Stimulated activated CD4-positive, alpha-beta T cell treated with anti-CD3 and anti-CD28 coated beads, Interleukin-15, amount 100 ng/mL, for 1 hour (primary cell): ENCODE results near the gene COL24A1.

Experiments used
- DNase-seq, 2 donors: peaks; one replicate each; pipeline ENCODE4 v3.0.0-alpha.2; 2020; ENCODE audit warnings: low read depth in 1 of 2, low spot score in 1 of 2

COL24A1 gene

GRCh38 chr1:86156566-86157455 is at the start of gene COL24A1:
COL24A1 (minus strand) TSS chr1:86156772; CDS start chr1:86156396, 376 bp downstream.
- no peak for DNase-seq

GRCh38 chr1:86205741-86206140 is 49.2 kb upstream of the COL24A1 start:
- DNase-seq: no peak

- DNase-seq: no peak
These were observed 46.2 kb upstream of the COL24A1 start for GRCh38 chr1:86202552-86203340.

GRCh38 chr1:86201311-86201710 is 44.7 kb upstream of the COL24A1 start:
- no peak for DNase-seq

GRCh38 chr1:86200901-86201300 is 44.3 kb upstream of the COL24A1 start:
- DNase-seq: no peak

- no peak for DNase-seq
These were observed 40.8 kb upstream of the COL24A1 start for GRCh38 chr1:86197206-86197855.

- DNase-seq: no peak
These were observed 38.7 kb upstream of the COL24A1 start for GRCh38 chr1:86195281-86195680.

GRCh38 chr1:86194491-86195034 is 38.0 kb upstream of the COL24A1 start:
- DNase-seq: no peak

GRCh38 chr1:86192417-86192816 is 35.8 kb upstream of the COL24A1 start:
- DNase-seq: no peak

GRCh38 chr1:86191958-86192357 is 35.4 kb upstream of the COL24A1 start:
- DNase-seq: no peak

GRCh38 chr1:86190873-86191272 is 34.3 kb upstream of the COL24A1 start:
- DNase-seq: no peak

- no peak for DNase-seq
These were observed 27.9 kb upstream of the COL24A1 start for GRCh38 chr1:86184426-86184825.

GRCh38 chr1:86183810-86184209 is 27.2 kb upstream of the COL24A1 start:
- DNase-seq: no peak

- no peak for DNase-seq
These were observed 19.7 kb upstream of the COL24A1 start for GRCh38 chr1:86176226-86176625.

GRCh38 chr1:86175756-86176155 is 19.2 kb upstream of the COL24A1 start:
- DNase-seq: no peak

GRCh38 chr1:86169625-86170024 is 13.1 kb upstream of the COL24A1 start:
- no peak for DNase-seq

GRCh38 chr1:86159800-86160199 is 3.2 kb upstream of the COL24A1 start:
- DNase-seq: no peak

GRCh38 chr1:86155807-86156565 is 586 bp downstream of the COL24A1 start:
- no peak for DNase-seq

- no peak for DNase-seq
These were observed 1.3 kb downstream of the COL24A1 start for GRCh38 chr1:86155051-86155806.

GRCh38 chr1:86154571-86155050 is 2.0 kb downstream of the COL24A1 start:
- DNase-seq: no peak
